ENCODE measurements around the gene LGALS3.

The LGALS3 gene

DNA sequence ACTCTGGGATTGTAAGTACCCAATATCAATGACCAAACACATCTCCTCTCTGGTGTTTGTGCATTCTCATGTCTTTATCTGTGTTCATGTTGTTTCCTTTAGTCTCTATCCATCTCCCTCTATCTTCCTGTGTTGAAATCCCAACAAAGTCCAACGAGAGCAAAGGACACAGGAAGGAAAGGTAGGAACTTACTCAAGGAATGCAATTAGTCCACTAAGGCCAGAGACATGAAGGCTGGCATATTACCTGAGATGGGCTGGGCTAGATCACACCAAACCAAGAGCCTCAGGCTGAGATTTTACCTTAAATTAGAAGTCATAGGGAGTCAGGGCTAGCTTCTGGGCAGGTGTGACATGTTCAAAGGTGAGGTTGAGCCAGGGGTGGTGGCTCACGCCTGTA is 14.3 kb upstream of the LGALS3 start:
- no peak for DNase-seq (ENCODE audit: low spot score)

DNA sequence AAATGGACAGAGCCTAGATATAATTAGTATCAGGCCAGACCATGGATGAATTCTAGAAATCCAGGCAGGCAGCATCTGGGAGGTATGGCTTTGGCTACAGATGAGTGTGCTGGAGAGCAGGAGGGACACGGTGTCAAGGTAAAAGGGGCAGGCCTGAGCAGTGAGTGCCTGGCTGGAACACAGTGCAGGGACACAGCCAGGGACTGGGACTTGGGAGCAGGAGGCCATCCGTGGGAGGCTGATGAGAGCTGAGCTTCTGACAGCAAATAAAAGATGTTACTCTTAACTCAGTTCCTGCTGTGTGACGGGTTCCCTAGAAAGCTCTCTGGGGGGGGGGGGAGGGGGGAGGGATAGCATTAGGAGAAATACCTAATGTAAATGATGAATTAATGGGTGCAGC is 13.6 kb upstream of the LGALS3 start:
- no peak for DNase-seq (ENCODE audit: low spot score)

DNA sequence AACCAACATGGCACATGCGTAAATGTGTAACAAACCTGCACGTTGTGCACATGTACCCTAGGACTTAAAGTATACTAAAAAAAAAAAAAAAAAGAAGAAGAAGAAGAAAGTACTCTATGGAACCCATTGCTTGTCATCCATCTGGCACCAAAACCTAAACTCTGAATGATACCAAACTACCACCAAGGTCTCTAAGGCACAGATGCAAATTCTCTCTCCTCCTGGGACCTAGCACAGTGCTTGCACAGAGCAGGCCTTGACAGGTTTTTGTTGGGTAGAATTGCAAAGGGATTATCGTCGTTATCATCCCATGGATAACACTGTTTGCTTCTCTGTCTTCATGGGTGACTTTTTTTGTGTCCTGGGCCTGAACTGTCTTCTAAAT is 13.2 kb upstream of the LGALS3 start:
- DNase-seq (ENCODE audit: low spot score): no peak

DNA sequence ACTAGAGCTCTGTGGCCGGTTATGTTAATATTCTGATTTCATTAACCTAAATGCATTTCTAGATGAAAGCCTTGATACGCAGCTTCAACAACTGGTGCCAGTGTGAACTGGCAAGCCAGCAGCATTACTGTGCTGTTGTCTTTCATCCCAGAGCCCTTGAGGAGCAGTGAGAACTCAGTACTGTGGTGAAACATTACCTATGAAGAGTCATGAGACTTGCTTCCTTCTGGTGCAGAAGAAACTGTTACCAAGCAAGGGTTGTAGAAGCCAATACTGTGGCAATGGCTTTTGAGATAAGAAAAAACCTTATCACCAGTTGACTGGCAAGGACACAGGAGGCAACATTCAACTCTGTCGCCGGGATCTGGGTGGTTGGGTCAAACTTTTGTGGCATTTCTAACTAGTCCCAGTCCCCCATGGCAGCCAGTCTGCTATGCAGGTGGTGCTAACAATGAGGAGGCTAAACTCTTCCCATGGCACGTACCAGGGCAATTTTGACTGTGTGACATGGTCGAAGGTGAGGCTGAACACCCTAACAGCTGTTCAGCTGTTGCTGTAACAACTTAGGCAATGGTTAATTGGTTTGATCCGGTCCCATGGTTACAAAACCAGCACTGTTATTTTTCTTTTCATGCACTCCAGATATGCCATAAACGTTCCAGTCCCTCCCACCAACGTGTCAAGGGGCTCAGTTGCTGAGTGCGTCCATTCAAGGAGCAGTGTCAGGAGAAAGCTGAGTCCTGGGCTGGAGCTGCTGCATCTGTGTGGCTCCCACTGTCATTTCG is 12.6 kb upstream of the LGALS3 start:
- DNase-seq (ENCODE audit: low spot score): no peak

DNA sequence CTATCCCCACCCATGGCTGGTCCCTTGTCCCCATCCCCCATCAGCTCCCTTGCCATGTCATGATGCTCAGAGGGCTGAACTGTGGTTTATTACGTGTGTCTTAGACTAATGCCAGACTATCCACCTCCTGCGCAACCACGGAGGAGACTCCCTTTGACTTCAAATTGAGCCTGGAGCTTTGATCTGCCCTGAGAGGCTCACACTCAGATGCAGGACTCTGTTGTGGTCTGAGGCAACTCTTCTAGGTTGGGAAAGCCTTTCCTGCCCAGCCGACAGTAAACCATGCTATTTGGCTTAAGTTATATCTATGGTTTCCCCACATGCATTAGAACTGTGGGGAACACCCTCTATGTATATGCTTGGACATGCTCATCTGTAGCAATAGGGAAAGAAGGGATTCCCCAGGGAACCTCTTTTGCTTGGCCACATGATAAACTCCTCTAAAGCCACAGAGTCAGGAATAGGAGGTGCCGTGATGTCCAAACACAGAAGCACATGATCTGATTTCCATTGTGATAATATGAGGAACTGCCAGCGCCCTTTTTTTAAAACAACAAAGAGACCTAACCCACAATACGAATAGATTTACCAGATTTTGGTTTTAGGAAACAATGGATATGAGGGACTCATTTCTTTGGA is 11.1 kb upstream of the LGALS3 start:
- DNase-seq (ENCODE audit: low spot score): no peak

DNA sequence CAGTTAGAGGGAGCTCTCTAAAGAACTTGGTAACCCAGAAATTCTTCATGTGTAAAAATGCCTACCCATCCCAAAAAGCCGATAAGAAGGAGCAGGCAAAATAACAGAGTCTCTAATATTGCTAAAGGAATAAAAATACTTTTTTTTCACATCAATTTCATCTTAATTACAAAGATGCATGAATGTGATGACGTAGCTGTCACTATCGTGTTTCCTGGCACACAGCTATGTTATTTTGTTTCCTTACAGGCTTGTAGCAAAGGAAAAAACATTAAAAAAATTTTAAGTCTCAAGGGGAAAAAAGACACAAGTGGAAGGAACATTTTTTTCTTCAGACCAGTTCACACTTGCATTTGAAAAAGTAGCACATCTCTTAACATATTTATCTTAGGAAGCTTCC is 10.3 kb upstream of the LGALS3 start:
- no peak for DNase-seq (ENCODE audit: low spot score)

DNA sequence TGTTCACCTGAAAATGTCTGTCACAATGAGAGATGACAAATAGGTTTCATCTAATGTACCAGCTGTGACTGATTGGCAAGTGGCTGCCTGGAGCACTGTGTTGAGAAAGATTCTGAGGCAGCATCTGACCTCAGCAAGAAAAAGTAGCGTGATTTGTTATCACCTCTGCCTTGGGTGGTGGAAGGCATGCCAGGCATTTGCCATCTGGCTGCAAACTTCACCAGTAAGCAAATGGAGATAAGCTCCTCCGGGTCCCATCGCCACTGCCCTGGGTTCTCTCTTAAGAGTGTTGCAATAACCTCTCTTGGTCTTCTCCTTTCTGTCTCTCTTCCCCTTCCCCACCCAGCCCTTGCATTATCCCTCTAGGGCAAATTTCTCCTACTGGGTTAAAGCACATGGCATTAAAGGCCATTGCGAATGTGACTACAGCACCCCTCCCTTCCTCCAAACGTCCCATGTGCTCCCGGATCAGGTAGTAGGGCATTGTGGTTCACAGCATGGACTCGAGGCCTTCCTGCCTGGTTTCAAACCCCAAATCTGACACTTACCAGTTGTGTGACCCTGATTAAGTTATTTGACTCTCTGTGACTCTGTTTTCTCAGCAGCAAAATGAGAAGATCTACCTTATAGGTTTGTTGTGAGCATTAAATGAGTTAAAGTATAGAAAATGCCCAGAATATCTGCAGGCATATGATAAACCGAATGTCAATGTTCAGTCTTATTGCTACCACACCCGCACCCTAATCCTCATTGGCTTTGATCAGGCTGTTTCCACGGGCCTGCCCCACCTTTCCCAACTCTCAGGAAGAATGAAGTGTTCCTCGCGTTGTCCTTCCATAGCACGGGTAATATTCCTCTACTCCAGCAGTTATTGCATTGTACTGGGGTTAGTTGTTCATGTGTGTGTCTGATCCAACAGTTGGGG is 8.2 kb upstream of the LGALS3 start:
- no peak for DNase-seq (ENCODE audit: low spot score)

DNA sequence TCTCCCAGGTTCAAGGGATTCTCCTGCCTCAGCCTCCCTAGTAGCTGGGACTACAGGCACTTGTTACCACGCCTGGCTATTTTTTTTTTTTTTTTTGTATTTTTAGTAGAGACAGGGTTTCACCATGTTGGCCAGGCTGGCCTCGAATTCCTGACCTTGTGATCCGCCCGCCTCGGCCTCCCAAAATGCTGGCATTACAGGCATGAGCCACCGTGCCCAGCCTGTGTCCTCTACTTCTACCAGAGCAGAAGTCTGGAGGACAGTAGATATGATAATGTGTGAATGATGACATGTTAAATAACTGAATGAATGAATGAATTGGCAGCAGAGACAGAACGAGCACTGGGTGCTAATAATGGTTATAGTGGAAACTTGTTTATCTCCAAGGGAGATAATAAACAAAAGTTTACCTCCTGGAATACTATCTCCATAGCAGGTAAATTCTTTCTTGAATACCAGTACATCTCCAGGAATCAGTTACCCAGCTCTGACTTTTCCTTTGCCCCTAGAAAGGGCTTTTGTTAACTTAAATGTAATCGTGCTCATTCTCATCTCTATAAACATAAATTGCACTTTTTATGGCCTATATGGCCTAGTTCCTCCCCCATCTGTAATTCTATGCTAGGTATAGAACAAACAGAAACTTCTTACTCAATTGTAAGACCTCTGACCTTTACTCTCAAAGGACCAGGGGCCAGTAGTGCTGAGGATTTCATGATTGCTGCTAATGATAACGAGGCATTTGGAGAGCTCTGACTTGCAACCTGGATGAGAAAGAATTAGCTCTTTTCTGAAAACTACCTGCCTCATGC is 7.2 kb upstream of the LGALS3 start:
- DNase-seq (ENCODE audit: low spot score): no peak

DNA sequence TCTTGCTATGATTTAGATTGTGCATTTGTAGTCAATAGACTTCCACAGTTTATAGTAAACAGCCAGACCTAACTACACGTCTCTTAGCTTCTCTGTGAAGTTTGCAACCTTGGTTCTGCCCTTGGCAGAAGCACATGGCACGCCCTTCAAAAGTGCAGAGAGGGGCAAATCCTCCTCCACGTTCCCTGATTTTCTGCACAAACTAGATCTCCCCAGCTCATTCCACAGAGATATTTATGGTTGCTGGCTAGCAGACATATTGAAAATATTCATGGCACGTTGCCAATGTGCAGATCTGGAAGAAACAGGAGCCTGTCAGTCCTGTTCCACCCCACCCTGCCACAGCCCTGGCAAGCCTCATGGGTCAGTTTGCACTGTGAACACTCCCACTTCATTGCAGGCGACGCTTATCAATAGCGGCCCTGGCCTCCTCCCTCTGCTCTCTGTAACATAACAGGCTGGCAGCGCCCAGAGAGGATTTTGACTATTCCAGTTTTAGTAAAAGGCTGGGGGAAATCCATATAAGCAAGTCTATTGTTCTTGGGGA is 6.5 kb upstream of the LGALS3 start:
- DNase-seq (ENCODE audit: low spot score): no peak

DNA sequence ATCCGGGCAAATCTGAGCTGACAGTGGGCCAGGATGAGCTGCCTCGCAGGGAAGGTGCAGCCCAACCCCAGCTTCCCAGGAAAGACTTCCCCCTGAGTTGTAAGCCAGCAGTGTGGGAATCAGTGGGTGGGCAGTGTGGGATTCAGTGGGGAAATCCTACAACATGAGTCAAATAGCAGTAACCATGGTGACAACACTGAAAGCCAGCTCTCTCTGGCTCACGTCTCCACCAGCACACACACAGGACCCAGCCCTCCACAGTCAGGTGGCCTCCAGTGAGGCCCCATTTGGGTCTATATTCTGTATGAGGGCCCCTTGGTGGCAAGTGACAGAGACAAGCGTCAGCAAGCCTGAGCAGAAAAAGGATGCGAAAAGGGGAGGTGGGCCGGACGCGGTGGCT is 6.0 kb upstream of the LGALS3 start:
- DNase-seq (ENCODE audit: low spot score): no peak

DNA sequence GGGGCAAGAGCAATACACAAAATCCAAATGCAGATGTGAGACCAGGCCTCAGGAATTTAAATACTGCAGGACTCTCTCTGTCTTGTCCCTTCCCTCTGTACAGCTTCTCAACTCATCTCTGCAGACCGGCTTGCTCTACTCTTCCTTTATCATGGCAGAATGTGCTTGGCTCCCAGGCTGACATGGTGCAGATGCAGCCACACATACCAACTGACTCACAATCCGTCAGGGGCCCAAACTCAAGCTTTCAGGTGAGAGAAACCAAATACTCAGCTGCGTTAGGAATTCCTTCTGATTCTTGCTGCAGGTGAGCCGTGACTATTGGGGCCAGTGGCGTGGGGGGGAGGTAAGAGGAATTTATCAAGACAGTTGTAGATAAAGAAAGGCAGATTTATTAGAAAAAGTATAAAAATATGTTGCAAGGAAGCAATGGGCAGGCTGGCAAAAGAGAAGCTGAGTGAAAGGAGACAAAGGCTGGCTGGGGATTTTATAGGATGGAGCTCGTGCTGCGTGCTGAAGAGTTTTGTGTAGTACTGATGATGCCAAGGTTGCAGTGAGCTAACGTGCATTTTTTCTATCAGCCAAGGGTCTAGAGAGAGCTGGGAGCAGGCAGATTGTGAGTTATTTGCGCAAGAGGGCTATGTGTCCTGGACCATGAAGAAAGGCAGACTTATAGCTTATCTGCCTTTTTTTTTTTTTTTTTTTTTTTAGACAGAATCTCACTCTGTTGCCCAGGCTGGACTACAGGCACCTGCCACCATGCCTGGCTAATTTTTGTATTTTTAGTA is 5.0 kb upstream of the LGALS3 start:
- no peak for DNase-seq (ENCODE audit: low spot score)

DNA sequence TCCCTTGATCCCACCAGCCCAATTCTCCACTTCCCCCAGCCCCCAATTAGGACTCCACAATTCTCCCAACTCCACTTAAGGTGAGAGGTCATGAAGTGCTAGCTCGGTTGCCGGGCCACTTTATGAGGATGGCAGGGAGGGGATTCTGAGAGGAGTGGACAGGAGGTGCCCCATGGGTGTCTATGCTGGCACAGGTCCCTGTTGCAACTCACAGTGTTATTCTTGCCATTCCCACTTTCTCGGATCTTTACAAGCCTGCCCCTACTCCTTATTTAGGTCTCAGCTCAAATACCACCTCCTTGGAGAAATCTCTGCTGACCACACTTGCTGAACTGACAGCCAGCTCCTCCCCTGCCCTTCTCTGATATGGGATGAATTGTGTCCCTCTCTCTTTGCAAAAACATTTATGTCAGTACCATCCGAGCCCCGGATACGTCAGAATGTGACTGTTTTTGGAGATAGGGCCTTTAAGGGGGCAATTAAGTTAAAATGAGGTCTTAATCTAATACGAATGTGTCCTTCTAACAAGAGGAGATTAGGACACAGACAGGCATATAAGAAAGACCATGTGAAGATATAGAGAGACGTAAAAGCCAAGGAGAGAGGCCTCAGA is 4.2 kb upstream of the LGALS3 start:
- no peak for DNase-seq (ENCODE audit: low spot score)

DNA sequence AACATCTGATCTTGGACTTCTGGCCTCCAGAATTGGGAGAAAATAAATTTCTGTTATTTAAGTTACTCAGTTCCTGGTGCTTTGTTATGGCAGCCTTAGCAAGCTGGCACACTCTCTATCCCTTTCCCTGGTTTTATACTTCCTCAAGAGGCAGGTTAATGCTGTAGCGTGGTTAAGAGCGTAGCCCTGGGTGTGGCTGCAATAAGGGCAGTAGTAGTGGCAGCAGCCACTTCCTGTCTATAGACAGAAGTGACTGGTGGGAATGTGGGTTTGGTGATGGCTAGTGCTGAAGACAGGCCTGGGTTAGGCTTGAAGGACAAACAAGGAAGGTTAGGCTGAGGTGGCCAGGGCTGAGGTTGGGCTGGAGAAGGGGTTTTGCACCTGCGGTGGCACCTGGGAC is 3.6 kb upstream of the LGALS3 start:
- no peak for DNase-seq (ENCODE audit: low spot score)

DNA sequence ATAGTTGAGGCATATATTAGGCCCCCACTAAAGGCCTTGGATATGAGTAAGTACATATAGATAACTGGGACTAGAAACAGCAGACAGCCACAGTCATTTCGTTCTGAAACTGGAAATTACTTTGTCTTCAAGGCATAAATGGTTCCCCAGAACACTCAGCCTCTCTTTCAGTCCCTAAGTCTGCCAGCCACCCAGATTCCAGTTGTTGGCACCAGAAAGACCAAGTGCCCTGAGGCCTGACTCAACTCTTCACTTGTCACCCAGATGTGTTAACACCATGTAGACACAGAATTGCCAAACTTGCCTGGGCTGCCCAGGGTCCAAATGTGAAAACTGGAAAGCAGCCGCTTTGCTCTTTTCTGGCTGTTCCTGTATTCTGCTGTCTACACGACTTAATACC is 3.0 kb upstream of the LGALS3 start:
- DNase-seq (ENCODE audit: low spot score): no peak

DNA sequence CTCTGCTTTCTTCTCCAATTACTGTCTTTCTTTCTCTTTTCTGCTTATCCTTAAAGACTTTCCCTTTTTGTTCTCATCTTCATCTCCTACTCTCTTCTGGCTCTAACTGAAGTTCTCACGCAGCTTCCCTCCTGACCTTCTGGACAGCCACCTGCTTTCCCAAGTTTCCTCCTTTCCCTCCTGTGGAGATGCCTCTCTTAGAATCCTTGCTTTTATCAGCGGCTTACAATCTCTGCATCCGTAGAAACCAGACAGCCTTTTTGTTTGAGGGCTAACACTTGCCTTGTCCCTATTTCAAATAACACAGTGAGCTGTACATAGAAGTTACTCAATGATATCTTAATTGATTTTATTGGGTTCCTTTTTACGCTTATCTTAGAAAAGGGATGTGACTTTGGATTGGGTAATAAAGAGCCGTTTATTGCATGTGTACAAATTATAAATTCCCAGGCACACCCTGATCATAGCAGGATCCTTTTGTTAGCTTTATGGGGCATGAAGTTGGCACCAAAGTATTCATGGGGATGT is 2.1 kb upstream of the LGALS3 start:
- DNase-seq (ENCODE audit: low spot score): no peak

DNA sequence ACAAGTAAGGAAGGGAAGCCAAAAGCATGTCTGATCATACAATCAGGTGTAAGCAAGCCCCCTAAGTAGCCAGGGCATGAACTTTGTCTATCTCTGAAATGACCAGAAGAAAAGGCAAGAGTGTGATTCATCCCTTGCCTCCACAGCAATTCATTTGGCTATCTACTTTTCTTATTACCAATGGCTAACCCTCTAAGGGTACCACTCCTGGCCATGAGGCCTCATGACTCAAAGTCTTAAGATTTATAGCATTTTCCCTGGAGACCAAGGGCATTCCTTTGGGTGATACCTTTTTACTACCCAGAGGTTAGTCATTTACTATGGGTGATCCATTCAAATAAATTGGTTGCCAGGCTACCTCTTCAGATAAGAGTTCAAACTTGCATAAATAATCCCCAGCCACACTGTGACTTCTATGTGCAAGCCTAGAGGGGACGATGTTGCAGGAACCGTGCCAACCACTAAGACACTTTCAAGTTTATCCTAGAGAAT is 1.5 kb upstream of the LGALS3 start:
- no peak for DNase-seq (ENCODE audit: low spot score)

DNA sequence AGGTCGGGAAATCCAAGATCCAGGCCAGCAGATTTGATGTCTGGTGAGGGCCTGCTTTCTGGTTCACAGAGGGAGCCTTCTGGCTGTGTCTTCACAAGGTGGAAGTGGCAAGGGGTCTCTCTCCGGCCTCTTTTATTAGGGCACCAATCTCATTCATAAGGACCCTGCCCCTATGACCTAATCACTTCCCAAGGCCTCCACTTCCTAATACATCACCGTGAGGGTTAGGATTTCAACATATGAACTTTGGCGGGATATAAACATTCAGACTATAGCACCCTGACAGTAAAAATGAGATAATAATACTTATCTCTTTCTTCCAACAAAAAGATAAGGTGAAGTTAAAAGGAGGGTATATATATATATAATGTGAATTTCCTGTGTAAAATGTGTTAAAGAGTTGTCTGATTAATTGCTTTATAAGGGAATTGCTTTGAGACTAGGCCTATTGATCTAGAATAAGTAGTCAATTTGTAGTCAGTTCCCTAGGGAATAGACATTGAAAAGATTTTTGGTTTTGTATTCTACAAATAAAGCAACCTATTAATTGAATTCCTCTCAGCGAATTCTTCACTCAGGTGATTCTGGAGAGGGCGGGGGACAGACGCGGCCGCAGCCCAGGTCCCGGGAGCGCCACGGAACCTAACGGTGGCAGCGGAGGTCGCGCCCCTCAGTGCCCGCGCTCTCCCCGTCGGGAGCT is 516 bp upstream of the LGALS3 start:
- no peak for DNase-seq (ENCODE audit: low spot score)

DNA sequence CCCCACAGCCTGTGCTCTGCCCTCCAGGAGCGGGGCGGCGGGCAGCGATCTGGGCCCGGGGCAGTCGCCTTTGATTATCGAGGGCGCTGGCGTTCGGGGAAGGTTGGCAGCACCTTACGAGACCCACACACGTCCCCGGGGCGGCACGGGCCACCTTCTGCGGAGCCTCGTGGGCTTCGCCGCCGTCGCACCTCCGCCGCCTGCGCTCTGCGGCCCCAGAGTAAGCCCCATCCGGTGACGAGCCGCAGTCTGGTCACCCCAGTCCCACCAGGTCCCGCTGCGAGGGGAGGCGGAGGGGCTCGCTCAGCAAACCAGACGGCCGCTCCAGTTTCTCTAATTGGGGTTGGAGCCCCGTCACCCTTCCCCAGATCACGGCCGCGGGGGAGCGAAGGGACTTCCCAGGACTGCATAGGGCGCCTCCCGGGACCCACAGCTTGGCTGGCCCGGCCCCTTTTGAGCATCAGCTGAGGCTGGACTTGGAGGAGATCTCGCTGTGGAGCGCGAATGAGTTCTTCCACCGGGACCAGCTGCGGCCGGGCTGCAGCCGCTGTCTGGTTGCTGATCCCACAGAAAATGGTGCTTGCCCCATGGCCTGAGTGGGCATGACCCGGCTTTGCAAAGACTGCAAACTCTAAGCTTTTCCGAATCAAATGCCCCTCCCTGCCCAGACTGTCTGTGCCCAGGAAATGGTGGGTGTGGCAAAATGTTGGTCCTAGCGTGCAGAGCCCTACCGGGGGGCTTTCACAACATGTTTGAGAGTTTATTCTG is 560 bp downstream of the LGALS3 start:
- DNase-seq (ENCODE audit: low spot score): no peak

Measured in SK-N-DZ (cell line).